Measurements from ENCODE around the gene SLC22A17.

SLC22A17 gene

GRCh38 chr14:23380197-23380914 is 27.7 kb upstream of the SLC22A17 start:
- Histone ChIP-seq H3K27ac (no peak overlapping the region), H3K4me1 (ENCODE audit: control insufficient read depth in 1 of 2, insufficient read depth in 1 of 2, low read depth in 1 of 2, low read length in 1 of 2) (no peaks in the 10 kb centered on the region), H3K4me3 (ENCODE audit: low read depth in 1 of 2, low read length in 1 of 2) (no peak overlapping the region), H3K9me3 (no peaks in the 10 kb centered on the region), H3K27me3 (peaks cover 13% of the 10 kb centered on the region), H3K36me3 (no peaks in the 10 kb centered on the region)
- no peak for TF ChIP-seq CTCF (IDR thresholded peaks at IDR 0.05)

- no peak overlapping the region for H3K4me3 ChIP-seq (ENCODE audit: low read depth in 1 of 2, low read length in 1 of 2)
- peak; percentile 56 for TF ChIP-seq CTCF (IDR thresholded peaks at IDR 0.05)
- no peaks in the 10 kb centered on the region for H3K4me1 ChIP-seq (ENCODE audit: control insufficient read depth in 1 of 2, insufficient read depth in 1 of 2, low read depth in 1 of 2, low read length in 1 of 2)
- H3K36me3 ChIP-seq, result no peaks in the 10 kb centered on the region
- H3K27me3 ChIP-seq, result peaks cover 13% of the 10 kb centered on the region
- no peaks in the 10 kb centered on the region for H3K9me3 ChIP-seq
- no peak overlapping the region for H3K27ac ChIP-seq
Observed at GRCh38 chr14:23379366-23380196, 26.9 kb upstream of the SLC22A17 start.

- H3K4me3 ChIP-seq (ENCODE audit: low read depth in 1 of 2, low read length in 1 of 2), result no peak overlapping the region
- no peaks in the 10 kb centered on the region for H3K9me3 ChIP-seq
- H3K4me1 ChIP-seq (ENCODE audit: control insufficient read depth in 1 of 2, insufficient read depth in 1 of 2, low read depth in 1 of 2, low read length in 1 of 2), result no peaks in the 10 kb centered on the region
- no peaks in the 10 kb centered on the region for H3K36me3 ChIP-seq
- no peak overlapping the region for H3K27ac ChIP-seq
- peaks cover 13% of the 10 kb centered on the region for H3K27me3 ChIP-seq
- TF ChIP-seq CTCF (IDR thresholded peaks at IDR 0.05), result no peak
Observed at GRCh38 chr14:23378612-23379220, 26.0 kb upstream of the SLC22A17 start.

GRCh38 chr14:23377573-23378563 is 25.2 kb upstream of the SLC22A17 start:
- Histone ChIP-seq H3K4me1 (ENCODE audit: control insufficient read depth in 1 of 2, insufficient read depth in 1 of 2, low read depth in 1 of 2, low read length in 1 of 2) (no peaks in the 10 kb centered on the region), H3K9me3 (no peaks in the 10 kb centered on the region), H3K36me3 (no peaks in the 10 kb centered on the region), H3K27me3 (peaks cover 13% of the 10 kb centered on the region), H3K27ac (no peak overlapping the region), H3K4me3 (ENCODE audit: low read depth in 1 of 2, low read length in 1 of 2) (no peak overlapping the region)
- TF ChIP-seq CTCF (IDR thresholded peaks at IDR 0.05), result no peak

- Histone ChIP-seq H3K27ac (no peak overlapping the region), H3K4me3 (ENCODE audit: low read depth in 1 of 2, low read length in 1 of 2) (no peak overlapping the region), H3K9me3 (no peaks in the 10 kb centered on the region), H3K4me1 (ENCODE audit: control insufficient read depth in 1 of 2, insufficient read depth in 1 of 2, low read depth in 1 of 2, low read length in 1 of 2) (no peaks in the 10 kb centered on the region), H3K27me3 (peaks cover 12% of the 10 kb centered on the region), H3K36me3 (no peaks in the 10 kb centered on the region)
- TF ChIP-seq CTCF (IDR thresholded peaks at IDR 0.05), result no peak
Observed at GRCh38 chr14:23377198-23377550, 24.5 kb upstream of the SLC22A17 start.

Measured in neutrophil (primary cell).